IPS-NIHi11 (cell line): ENCODE data around the gene PRRT1B.

Experiments
- DNase-seq: peaks from one replicate; pipeline ENCODE4 v3.0.0; 2012; ENCODE audit warnings: mixed read lengths, low spot score

PRRT1B gene

DNA sequence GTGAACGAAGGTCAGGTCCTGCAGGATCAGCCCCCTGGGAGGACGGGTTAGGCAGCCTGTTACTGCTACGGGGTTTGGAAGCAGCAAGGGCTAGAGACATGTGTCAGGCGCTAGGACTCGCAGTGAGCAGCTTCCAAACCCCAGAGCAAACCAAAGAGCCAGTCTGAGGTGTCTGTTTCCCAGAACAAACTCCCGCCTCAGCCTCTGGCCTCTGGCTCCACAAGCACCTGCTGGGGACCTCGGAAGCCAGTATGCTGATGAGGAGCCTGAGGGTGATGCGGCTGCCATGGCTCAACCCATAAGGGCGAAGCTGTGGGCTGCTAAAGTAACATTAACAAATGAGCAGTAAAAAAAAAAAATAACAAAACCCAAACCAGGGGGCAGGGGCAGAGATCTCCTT lies 35.0 kb downstream of the PRRT1B start:
- DNase-seq, result no peak

DNA sequence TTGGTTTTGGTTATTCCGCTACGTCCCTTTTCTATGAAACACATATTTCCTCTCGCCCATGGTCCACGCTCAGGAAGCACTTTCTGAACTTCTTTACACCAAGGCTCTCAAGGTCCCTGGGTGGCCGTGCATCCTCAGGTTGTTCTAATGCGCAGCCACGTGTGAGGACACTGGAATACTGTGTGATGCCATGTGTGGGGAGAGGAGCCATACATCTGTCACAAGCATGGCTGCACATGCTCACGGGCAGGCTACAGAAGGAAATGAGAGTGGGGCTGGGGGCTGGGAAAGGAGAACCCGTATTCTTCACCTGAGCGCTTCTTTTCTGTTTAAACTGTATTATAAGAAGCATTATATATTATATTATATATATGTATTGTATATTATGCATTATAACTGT lies 36.7 kb downstream of the PRRT1B start:
- DNase-seq, result no peak

DNA sequence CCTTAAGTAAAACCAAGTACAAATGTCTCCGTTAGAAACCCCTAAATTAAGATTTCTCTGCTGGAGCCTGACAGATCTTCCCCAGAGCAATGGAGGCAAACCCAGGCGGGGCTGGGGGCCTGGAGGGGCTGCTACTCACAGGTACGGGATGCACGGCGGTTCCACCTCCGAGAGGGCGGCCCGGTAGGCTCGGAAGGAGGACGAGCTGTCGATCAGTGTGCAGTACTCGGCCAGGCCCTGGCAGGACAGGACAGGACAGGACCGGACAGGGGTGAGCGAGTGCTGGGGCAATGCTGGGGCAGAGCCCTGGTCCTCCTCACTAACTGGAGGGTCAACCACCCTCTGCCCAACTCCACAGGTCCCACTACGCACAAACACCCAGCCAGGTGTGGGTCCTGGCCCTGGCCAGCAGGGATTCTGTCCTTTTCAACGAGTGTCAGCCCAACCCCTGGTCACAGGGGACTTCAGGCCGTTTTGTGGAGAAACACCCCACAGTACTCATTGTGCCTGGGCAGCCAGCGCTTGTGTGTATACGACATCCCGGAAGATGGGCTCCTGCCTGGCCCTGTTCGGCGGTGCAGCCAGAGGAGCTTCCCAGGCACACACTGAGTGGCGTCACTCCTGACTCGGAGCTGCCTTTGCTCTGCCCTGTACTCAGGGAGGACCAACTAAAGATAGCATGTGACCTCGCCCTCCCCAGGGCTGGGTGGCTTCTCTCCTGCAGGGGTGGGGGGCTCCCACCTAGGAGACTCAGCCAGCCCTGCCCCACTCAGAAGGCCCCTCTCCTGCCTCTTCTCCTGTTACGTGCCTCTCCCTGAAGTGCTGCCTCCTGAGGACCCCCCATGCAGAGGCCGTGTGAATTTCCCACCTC lies 37.4 kb downstream of the PRRT1B start:
- no peak for DNase-seq

DNA sequence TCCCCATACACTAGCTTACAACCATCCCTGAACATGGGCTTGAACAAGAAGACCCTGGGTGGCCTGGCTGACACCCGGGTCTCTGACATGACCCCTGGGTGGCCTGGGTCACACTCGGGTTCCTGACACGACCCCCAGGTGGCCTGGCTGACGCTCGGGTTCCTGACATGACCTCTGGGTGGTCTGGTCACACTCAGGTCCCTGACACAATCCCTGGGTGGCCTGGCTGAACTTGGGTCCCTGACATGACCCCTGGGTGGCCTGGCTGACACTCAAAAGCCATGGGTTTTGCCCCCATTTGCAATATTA lies 38.0 kb downstream of the PRRT1B start:
- DNase-seq, result no peak

DNA sequence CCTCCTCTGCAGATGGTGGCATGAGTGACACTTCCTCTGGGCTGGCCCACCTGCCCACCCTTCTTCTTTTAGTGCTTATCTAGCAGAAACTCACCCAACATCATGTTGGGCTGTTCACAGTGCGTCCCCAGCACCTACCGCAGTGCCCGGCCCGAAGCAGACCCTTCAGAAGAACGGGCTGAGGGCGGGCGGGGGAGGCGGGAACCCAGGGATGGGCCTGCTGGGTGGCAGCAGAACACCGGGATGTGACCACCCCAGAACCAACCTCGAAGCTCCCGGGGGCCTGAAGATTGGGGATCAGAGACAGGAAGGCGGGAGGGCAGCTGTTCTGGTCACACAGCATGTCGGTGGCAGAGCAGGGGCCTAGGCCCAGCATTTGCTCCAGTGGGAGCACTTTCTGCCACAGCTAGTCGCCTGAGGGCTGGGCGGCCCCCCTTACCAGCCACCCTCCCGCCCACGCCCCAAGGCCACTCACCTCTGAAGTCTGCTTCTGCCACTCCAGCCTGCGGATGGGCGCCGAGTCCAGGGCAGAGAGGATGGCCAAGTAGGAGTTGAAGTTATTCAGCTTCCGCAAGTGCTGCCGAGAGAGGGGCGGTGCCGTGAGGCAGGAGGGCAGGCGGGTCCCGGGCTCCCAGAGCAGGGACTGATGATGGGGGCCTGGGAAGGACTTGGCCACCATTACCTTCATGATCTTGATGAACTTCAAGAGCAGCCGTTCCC lies 38.7 kb downstream of the PRRT1B start:
- no peak for DNase-seq

DNA sequence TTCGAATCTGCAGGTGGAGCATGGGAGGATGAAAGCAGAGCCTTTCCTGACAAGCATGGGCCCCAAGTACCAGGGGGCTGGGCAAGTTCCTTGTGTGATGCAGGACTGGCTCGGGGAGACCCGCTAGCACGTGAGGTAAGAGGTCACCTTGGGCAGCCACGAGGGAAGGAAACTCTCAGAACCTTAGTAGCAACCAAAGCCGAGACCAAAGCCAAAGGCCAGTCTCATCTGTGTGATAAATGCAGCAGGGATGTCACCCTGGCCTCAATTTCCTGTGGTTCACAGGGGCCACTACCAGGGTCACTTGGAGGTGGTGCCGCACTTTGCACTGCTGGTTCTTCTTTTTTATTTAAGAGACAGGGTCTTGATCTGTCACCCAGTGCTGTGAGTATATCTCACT lies 39.5 kb downstream of the PRRT1B start:
- no peak for DNase-seq

DNA sequence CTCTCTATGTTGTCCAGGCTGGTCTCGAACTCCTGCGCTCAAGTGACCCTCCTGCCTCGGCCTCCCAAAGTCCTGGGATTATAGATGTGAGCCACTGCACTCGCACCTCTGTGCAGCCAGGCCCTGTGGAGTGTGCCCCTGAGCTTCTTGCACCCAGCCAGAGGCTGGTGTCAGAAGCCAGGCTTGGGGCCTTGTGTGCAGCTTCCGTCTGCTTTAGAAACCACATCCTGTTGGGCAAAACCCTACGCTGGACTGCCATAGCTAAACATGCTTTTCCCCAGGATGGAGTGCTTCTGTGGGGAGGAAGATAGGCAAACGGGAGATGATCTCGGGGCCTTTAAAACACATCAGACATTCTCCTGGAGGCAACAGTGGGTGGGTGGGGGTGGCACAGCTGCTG lies 40.1 kb downstream of the PRRT1B start:
- DNase-seq, result no peak

DNA sequence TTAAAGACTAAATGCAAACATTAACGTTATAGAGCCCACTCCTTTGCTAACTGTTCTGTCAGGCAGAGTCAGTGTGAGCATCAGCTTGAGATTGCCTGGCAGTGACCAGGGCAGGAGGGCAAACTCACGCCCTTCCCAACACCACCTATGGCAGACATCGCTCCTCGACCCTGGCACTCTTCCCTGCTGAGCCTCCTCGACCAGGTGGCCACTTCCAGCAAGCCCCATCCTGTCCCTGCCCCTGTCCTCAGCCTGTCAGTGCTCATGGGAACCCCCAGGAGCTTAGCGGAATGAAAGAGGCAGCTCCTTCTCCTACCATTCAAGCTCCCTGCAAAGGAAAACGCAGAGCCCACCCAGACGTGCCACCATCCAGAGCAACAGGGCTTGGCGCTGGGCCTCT lies 42.0 kb downstream of the PRRT1B start:
- DNase-seq, result no peak

DNA sequence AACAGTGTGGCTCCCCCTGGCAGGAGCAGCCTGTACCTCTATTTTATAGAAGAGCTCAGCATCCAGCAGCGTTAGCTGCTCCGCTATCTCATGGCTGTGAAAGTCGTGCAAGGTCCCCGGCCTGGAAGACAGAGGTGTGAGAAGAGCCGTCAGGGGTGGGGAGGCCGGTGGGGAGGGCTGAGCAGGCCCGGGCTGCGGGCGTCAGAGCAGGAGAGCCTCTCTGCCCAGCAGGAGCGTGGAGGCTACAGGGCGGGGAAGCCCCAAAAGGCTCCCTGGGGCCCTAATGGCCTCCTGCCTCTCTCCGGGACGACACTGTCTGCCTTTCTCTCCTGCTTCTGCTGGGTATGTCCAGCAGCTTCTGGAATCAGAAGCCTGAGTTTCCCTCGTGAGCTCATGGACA lies 42.6 kb downstream of the PRRT1B start:
- DNase-seq, result no peak

DNA sequence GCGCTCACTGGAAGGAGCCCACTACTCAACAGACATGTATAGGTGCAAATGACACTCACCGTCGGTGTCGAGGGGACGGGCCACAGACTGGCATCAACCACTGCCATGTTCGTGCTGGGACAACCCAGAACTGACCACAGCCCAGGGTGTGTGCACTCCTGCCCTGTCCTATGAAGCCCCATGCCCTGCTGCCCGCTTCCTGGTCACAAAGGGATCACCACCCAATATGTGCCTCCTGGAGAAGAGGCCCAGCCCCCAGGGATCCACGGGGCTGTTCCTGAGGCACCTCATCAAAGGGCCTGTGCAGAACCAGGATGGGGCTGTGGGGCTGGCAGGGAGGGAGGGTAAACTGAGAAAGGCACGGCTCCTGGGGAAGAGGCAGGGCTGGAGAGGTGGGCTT lies 43.1 kb downstream of the PRRT1B start:
- no peak for DNase-seq

DNA sequence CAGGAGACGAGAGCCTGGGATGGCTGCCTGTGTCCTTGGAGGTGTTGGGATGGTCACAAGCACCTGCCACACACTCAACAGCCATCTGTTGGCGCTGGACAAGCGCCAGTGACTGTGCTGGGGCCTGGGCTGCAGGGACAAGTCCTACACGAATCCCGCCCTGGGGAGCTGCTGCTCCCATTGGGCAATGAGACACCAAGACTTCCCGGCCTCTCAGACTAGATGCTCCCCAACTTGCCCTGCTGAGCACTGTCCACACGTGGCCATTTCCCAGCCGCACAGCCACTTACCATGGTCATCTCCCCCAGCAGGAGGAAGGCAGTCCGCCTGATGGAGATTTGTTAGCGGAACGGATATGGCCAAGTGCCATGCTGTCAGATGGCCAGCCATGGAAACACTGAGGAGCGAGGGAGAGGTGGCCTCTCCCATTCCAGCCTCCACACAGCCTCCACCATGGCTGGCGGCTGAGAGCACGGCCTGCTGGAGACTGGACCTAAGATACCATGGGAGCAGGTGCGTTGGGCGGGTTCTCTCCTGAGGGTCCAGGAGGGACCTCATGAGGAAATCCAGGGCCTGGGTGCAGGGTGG lies 43.9 kb downstream of the PRRT1B start:
- no peak for DNase-seq

DNA sequence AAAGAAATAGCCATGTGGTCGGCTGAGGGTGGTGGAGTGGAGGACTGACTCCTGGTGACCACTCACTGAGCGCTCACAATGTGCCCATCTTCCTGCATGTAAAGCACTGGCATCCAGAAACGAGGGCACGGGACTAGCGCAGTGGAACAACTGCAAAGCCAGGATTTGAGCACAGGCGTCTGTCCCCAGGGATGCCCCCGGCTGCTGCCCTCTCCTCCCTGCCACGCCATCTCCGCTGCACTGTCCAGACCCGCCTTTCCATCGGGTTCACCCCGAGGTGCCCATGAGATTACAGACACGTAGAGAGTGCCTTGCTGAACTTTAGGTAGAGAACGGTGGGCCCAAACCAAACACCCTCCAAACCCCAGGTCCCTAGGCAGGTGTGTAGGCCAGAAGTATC lies 44.7 kb downstream of the PRRT1B start:
- DNase-seq, result no peak

DNA sequence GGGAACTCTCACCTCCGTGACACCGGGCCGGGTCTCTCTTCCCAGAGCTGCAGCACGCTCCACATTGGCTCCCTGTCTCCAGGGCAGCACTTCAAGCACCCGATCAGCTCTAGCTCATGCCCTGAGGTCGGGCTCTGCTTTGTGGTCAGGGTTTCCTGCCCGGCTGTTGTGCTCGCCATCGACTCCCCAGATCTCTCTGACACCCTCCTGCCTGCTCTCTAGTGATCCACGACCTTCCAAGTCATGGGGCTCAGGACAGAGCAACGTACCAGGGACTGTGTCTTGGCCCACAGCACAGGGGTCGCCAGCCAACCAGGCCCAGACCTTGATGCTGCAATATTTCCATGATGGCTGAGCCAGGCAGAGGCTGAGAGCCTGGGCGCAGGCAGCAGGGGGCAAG lies 45.1 kb downstream of the PRRT1B start:
- no peak for DNase-seq

DNA sequence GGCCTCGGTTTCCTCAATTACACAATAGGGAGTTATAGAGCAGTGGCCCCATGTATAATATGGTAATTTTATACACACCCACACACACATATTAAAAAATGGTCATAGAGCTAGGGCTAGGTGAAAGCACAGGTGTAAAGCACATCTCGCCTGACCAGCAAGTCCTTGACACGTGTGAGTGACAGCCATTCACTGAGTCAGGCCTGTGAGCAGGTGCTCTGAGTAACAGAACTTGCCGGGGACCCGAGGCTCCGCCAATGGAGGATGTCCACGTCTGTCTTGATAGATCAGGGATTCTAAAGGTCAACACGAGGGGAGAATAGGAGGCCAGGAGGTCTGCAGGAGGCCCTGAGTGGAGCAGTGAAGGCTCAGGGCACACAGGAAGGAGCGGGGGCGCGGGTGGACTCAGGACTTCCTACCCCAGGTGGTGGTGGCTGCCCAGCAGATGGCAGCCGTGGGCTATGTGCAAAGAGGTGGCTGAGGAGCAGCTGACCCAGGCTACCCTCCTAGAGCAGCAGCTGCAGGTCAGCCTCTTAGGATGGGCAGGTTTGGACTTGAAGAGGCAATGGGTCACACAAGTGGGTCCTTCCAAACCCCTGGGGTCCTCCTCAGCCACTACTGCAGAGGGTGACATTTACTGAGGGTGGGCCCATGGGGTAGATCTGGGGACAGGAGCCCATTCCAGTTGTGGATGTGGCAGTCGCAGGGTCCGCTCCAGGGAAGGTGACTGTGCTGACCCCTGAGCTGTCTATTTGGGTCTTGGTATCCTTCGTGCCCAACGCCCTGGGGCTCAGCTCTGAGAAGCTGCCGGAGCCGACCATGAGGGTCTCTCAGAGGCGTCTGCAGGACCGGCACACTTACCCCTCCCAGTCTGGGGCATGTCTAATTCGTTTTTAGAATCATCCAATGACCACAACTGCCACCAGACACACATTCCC lies 45.9 kb downstream of the PRRT1B start:
- peak; percentile 88 for DNase-seq

DNA sequence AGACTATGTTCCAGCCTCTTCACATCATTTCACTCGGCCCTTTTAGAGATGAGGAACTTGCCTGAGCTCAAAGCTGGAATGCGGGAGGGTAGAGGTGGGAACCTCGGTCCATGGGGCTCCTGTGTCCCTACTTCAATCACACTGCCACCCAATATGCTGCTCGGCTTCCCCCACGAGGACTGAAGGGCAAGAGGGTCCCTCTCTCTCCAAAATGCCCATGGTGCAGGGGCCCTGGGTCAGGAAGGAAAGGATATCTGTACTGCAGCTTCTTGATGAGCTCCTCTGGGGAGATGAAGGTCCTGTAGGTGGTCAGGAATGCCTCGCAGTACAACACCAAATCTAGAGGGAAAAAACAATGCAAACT lies 46.5 kb downstream of the PRRT1B start:
- DNase-seq, result no peak

DNA sequence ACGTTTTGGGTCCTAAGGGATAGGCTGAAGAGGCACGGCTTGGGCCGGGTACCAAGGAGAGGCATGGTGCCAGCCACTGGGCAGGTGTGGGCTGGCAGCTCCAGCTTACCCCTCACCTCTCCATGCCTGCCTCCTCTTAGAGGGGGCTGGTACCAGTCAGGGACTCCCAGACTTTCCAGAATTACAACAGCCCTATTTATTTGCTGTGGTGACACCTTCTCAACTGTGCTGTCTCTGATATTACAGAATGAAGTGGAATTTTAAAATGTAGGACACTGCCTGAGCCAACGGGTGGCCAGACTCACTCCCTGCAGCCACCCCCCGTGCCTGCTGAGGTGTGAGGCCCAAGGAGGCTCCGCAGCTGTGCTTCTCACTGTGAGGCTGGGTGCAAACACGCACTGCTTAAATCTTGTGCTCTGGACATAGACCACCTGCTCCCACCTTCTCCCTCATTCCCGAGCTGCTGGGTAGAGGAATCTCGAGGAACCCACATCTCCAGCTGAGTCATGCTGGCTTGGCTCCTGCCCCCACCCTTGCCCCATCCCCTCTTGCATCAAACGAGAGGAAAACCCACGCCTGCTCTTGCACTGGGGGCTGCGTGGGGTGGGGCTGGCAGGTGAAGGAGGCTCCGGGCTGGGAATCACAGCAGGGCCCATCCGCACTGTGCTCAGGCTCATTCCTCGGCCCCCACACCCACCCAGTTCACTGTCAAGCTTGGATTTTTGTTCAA lies 47.9 kb downstream of the PRRT1B start:
- no peak for DNase-seq

DNA sequence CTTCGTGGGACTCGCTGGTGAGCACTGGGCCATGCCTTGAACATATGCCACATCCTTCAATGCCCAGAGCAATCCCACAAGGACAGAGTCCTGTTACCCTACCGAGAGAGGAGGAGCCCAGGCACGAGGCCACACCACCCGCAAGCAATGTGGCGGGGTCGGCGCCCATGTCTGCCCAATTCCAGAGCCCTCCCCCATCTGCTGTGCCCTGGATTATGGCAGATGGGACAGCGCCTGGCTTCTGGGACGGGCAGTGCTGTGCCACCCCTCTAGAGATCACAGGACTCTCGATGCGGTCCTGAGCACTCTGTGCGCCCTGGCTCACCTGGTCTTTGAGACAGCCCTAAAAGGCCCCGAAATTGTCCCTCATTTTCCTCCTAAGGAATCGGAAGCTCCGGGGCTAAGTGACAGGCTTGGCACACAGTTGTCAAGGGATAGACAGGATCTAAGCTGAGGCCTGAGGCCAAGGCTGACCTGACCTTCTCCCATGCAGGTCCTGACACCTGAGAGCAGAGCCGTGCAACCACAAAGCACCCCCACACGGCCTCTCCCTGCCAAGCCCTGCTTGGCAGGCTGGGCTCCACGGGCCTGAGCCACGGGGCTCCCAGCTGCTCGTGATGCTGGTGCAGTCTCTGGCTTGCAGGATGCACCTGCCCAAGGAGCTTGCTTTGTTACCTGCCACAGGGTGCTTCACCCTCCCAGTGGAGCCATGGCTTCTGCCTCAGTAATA lies 48.8 kb downstream of the PRRT1B start:
- DNase-seq, result no peak

DNA sequence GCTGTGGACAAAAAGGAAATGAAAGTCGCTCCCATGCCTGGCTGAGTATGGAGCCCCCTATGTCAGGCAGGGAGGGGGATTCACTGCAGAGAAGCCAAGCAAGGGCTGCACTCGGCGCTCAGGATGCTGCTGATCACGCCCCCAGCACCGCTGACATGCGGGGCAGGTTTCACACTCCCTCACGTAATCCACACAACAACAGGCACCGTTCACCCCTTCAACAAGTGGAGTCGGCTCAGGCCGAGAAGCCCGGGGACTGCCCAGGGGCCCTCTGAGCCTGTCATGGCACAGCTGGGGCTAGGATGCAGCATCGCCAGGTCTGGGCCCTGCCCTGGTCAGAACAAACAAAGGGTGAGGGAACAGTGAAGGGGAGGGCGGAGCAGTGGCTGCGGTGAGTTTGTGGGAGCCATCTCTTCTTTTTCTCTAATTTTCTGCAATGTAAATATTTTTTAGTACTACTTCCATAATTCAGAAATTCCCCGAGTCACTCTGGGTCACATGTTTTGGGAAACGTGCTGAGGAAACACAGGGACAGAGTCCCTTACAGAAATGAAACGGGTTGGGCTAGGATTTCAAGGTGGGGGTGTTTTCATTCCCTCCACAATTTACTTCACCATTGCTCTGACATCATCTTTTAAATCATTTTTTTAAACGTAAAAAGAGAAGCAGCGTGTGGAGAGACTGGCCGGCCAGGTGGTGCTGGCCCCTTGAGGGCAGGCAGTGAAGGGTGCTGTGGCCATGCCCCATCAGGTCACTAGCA lies 49.8 kb downstream of the PRRT1B start:
- DNase-seq, result no peak

DNA sequence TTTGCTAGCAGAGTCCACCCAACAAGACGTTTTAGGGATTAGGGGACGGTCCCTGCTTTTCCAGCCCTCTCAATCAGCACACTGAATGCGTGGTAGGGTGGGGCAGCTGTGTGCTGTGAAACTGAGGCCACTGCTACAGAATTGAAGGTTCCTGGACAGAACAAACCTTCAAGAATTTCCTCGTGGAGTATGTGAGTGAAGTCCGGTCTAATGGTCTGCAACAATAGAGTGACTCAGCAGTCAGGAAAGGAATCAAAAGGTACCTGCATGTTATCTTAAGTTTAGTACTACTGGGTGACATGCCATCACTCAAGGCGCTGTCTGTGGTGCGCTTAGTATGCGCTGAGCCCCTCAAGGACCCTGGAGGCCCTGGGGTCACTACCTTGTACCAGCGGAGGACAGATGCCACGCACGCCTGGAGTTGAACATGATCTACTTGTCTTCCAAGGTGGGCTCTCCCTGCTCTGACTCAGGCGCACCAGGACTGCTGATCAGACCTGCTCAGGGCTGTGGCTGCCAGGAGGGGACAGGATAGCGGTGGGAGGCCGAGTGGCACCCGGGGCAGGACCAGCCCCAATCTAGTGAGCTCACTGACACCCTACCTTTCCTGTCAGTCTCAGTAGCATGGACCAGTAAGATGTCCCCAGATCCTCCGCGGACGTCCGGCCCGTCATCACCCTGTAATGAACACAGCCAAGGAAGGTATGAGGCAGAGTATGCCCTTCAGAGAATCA lies 50.5 kb downstream of the PRRT1B start:
- DNase-seq, result no peak

DNA sequence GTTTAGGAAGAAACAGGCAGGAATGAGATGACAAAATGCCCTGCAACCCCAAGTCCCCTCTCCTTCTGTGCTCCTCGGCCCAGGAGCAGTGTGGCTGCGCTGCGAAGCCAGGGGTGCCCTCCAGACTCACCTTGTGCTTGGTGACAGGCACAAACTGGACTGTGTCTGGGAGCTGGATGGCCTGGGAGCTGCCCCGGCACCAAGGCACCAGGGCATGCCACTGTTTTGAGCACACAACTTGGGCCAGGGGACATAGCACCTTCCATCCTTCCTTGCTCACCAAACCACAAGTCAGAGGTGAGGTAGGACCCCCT lies 51.1 kb downstream of the PRRT1B start:
- no peak for DNase-seq
